Peyer's patch (tissue), 4 donors: ENCODE results near the gene CLEC4C. TPM values are rescaled to one million over a fixed set of nuclear protein-coding genes. Genes with fewer than 3 reads are reported as not detected.
"Not testable (repeated sequence)": the region's sequence is repeated elsewhere in the genome, so short reads cannot be mapped to it uniquely, and the experiment has no call there.

Source experiments
- DNase-seq, 3 donors: peaks; one replicate each; pipeline ENCODE4 v3.0.0-alpha.2; 2017 to 2019
- H3K27ac ChIP-seq, 4 donors: fragments of 200-600 bp; sonication (generic); one replicate each; pipeline ENCODE4 v1.5.1; 2016 to 2019
- H3K27me3 ChIP-seq, 2 donors: fragments of 200-600 bp; sonication (generic); one replicate each; pipeline ENCODE4 v1.5.1; 2019
- H3K36me3 ChIP-seq, 3 donors: fragments of 200-600 bp; sonication (generic); one replicate each; pipeline ENCODE4 v1.5.1; 2016 to 2019
- H3K4me1 ChIP-seq, 4 donors: fragments of 200-600 bp; sonication (generic); one replicate each; pipeline ENCODE4 v1.5.1; 2016 to 2019
- H3K4me3 ChIP-seq, 4 donors: fragments of 200-600 bp; sonication (generic); 1 replicate in 3 of 4; 2 replicates in 1 of 4; pipeline ENCODE4 v1.5.1; 2016 to 2019; ENCODE audit warnings: mild to moderate bottlenecking in 1 of 4
- H3K9me3 ChIP-seq, 4 donors: fragments of 200-600 bp; sonication (generic); one replicate each; pipeline ENCODE4 v1.5.1; 2016 to 2019; ENCODE audit warnings: mild to moderate bottlenecking in 1 of 4
- CTCF ChIP-seq, 6 experiments: fragments of 450-650 bp in 4 of 6; fragments of 200-600 bp in 2 of 6; sonication (generic) in 1 of 6; IDR thresholded peaks; one replicate each; pipeline ENCODE4 v1.5.1; 2017 to 2019; ENCODE audit warnings: antibody characterized with exemption in 6 of 6, mild to moderate bottlenecking in 3 of 6, moderate library complexity in 1 of 6
- POLR2A ChIP-seq, 2 donors: fragments of 450-650 bp; IDR thresholded peaks; one replicate each; pipeline ENCODE4 v1.5.1; 2017; ENCODE audit warnings: antibody characterized with exemption in 2 of 2, mild to moderate bottlenecking in 2 of 2, moderate library complexity in 2 of 2
- total RNA-seq, 4 donors: library from RNA; depleted of rRNA; stranded (reverse); fragments of >200 nt; gene quantifications; one replicate each; pipeline ENCODE4 v1.1.0, GENCODE V29; 2016

Gene CLEC4C, protein sequence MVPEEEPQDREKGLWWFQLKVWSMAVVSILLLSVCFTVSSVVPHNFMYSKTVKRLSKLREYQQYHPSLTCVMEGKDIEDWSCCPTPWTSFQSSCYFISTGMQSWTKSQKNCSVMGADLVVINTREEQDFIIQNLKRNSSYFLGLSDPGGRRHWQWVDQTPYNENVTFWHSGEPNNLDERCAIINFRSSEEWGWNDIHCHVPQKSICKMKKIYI
- not detected for total RNA-seq

DNA sequence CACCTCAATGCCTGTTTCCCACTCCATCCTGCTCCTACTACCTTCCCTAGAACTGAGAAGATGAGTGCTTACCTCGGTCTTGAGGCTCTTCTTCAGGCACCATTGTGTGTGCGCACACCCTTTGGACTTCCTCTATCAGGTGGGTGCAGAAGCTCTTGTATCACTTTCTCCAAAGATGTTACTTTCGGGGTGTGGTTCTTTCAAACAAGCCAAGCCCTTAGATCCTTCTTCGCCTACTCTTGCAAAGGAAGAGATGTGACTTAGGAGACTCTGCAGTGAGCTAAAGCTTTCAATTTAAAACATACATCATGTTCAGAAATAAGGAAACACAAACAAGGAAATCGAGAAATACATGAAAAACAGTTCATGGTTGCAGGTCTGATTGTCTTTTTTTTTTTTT, at the start of gene CLEC4C:
TSS of gene CLEC4C (minus strand) at position 130 of the 400 bp plus-strand sequence. CDS start at position 103, 27 bp downstream.
- Histone ChIP-seq H3K27ac (no peak within 1 kb of the TSS), H3K4me3 (no peak within 1 kb of the TSS), H3K4me1 (no peaks in the 10 kb centered on the region), H3K27me3 (no peaks in the 10 kb centered on the region), H3K9me3 (no peaks in the 10 kb centered on the region), H3K36me3 (no peaks in the 10 kb centered on the region)
- no peak for DNase-seq
- no peak for TF ChIP-seq CTCF (IDR thresholded peaks at IDR 0.05)
- TF ChIP-seq POLR2A (IDR thresholded peaks at IDR 0.05) = no peak

GRCh38 chr12:7793211-7793610, 46.0 kb upstream of the CLEC4C start:
- no peaks in the 10 kb centered on the region for H3K27me3 ChIP-seq
- H3K27ac ChIP-seq = no peak overlapping the region
- TF ChIP-seq POLR2A (IDR thresholded peaks at IDR 0.05) (no peak), CTCF (IDR thresholded peaks at IDR 0.05) (no peak)
- H3K4me3 ChIP-seq = no peak overlapping the region
- no peaks in the 10 kb centered on the region for H3K4me1 ChIP-seq
- no peak for DNase-seq
- no peaks in the 10 kb centered on the region for H3K36me3 ChIP-seq
- H3K9me3 ChIP-seq = no peaks in the 10 kb centered on the region

DNA sequence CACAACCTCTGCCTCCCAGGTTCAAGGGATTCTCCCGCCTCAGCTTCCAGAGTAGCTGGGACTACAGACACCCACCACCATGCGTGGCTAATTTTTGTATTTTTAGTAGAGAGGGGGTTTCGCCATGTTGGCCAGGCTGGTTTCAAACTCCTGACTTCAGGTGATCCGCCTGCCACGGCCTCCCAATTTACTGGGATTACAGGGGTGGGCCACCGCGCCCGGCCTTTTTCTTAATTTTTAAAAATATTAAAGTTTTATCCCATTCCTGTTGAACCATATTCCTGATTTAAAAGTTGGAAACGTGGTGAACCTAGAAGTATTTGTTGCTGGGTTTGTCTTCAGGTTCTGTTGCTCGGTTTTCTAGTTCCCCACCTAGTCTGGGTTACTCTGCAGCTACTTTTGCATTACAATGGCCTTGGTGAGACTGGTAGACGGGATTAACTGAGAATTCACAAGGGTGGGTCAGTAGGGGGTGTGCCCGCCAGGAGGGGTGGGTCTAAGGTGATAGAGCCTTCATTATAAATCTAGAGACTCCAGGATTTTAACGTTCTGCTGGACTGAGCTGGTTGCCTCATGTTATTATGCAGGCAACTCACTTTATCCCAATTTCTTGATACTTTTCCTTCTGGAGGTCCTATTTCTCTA, 41.8 kb upstream of the CLEC4C start, which contains the start of gene NANOG:
TSS of gene NANOG (plus strand) at position 519 of the 645 bp plus-strand sequence. CDS start 213 bp downstream, outside the sequence.
- H3K27me3 ChIP-seq, H3K36me3 ChIP-seq, H3K4me3 ChIP-seq, H3K9me3 ChIP-seq, DNase-seq, H3K27ac ChIP-seq, H3K4me1 ChIP-seq: not testable (repeated sequence)

- Histone ChIP-seq H3K27me3 (no peaks in the 10 kb centered on the region), H3K9me3 (no peaks in the 10 kb centered on the region), H3K27ac (no peak overlapping the region), H3K4me1 (no peaks in the 10 kb centered on the region), H3K36me3 (no peaks in the 10 kb centered on the region), H3K4me3 (no peak overlapping the region)
- TF ChIP-seq POLR2A (IDR thresholded peaks at IDR 0.05) (no peak), CTCF (IDR thresholded peaks at IDR 0.05) (no peak)
- DNase-seq = no peak
These were observed 41.1 kb upstream of the CLEC4C start for GRCh38 chr12:7788294-7788660.

DNA sequence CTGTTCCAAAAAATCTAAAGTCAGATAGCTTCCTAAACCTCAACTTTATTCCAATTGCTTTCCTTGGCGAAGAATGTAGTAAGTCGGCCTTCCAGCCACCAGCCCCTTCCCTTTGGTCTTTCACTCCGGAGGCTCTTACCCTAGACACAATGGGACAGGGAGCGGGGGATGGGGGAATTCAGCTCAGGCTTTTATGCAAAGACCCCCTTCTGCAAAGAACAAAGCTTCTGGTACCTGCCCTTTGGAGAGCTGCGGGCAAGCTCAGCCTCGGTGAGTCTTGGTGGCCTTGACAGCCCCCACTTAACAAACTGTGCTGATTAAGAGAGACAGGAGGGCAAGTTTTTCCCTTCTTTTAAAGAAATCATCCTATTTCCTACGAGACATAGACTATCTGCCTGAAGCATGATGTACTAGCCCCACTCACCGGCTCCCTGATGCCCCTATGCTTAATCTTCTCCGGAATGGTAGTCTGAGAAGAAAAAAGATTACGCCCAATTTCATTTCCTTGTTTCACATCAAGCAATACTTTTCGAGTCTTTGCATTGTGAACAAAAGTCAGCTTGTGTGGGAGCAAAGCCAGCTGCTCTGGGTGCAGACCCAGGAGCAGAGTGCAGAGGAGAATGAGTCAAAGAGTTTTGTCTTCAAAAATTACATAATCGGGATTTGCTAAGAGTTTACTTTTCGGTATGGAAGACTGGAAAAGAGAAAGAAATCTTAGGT, 40.6 kb upstream of the CLEC4C start:
- H3K9me3 ChIP-seq = no peaks in the 10 kb centered on the region
- H3K27ac ChIP-seq = no peak overlapping the region
- DNase-seq = no peak
- H3K4me1 ChIP-seq = no peaks in the 10 kb centered on the region
- no peaks in the 10 kb centered on the region for H3K36me3 ChIP-seq
- no peaks in the 10 kb centered on the region for H3K27me3 ChIP-seq
- no peak overlapping the region for H3K4me3 ChIP-seq
- TF ChIP-seq CTCF (IDR thresholded peaks at IDR 0.05) = no peak
- no peak for TF ChIP-seq POLR2A (IDR thresholded peaks at IDR 0.05)

DNA sequence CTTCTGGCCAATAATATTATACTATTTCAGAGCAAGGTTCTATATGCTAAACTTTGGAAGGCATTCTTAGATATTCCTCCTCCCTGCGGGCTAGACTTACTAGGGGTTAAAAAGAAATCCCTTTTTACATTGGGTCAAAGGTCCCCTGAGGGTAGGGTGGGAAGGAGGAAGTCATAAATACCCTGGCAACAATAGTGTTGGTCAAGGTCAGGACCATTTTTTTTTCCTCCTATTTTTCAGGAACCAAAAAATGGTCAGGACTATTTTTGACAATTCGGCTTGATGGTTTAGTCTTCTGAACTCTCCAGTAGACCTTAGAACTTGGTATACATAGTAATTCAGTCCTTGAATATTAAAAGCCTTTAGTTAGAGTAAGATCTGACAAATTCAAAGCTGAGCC, 37.5 kb upstream of the CLEC4C start:
- no peak for DNase-seq
- Histone ChIP-seq H3K36me3 (no peaks in the 10 kb centered on the region), H3K4me3 (no peak overlapping the region), H3K9me3 (no peaks in the 10 kb centered on the region), H3K27ac (no peak overlapping the region), H3K27me3 (no peaks in the 10 kb centered on the region), H3K4me1 (no peaks in the 10 kb centered on the region)
- TF ChIP-seq POLR2A (IDR thresholded peaks at IDR 0.05) (no peak), CTCF (IDR thresholded peaks at IDR 0.05) (no peak)

GRCh38 chr12:7783433-7783832, 36.3 kb upstream of the CLEC4C start:
- not testable (repeated sequence) for H3K27me3 ChIP-seq, H3K27ac ChIP-seq, DNase-seq, H3K4me3 ChIP-seq, H3K9me3 ChIP-seq, H3K36me3 ChIP-seq, H3K4me1 ChIP-seq
